Neural crest cell (in vitro differentiated cells): Measurements from ENCODE around the gene HTR1B. TPM values are rescaled to one million over a fixed set of nuclear protein-coding genes. Genes with fewer than 3 reads are reported as not detected.

Experiments
- DNase-seq: peaks from one replicate; pipeline ENCODE4 v3.0.0; 2021; ENCODE audit warnings: low read depth, mixed read lengths, low spot score
- H3K27ac Mint-ChIP-seq: one replicate; pipeline ENCODE4 v1.8.0; 2021; ENCODE audit warnings: mild to moderate bottlenecking, mixed read lengths; ENCODE audit not compliant: unreplicated experiment
- H3K27me3 Mint-ChIP-seq: 2 replicates; pipeline ENCODE4 v1.8.0; 2021; ENCODE audit warnings: low read depth, mild to moderate bottlenecking, mixed read lengths
- H3K36me3 Mint-ChIP-seq: 2 replicates; pipeline ENCODE4 v1.8.0; 2021; ENCODE audit warnings: low read depth, mild to moderate bottlenecking, mixed read lengths
- H3K4me1 Mint-ChIP-seq: 2 replicates; pipeline ENCODE4 v1.8.0; 2021; ENCODE audit warnings: mixed read lengths
- H3K4me3 Mint-ChIP-seq: one replicate; pipeline ENCODE4 v1.8.0; 2021; ENCODE audit warnings: mild to moderate bottlenecking, mixed read lengths
- H3K9me3 Mint-ChIP-seq: 2 replicates; pipeline ENCODE4 v1.8.0; 2021; ENCODE audit warnings: mixed read lengths
- CTCF ChIP-seq: fragments of 200-600 bp; sonication (generic); conservative IDR thresholded peaks from 2 replicates; pipeline ENCODE4 v1.5.0; 2021; ENCODE audit warnings: antibody characterized with exemption, mild to moderate bottlenecking
- total RNA-seq: library from RNA; stranded (reverse); gene quantifications from 2 replicates; pipeline ENCODE4 v1.2.1, GENCODE V29; 2021

HTR1B gene
- total RNA-seq, 1 donor from 2014 or later = 0.16 TPM

GRCh38 chr6:77446249-77446648 is 17.0 kb downstream of the HTR1B start:
- no peaks in the 10 kb centered on the region for H3K36me3 Mint-ChIP-seq
- no peak for DNase-seq
- H3K27me3 Mint-ChIP-seq = no peaks in the 10 kb centered on the region
- H3K4me1 Mint-ChIP-seq = no peaks in the 10 kb centered on the region
- H3K4me3 Mint-ChIP-seq = no peak overlapping the region
- no peak for TF ChIP-seq CTCF
- H3K27ac Mint-ChIP-seq = no peak overlapping the region
- H3K9me3 Mint-ChIP-seq = no peaks in the 10 kb centered on the region

- TF ChIP-seq CTCF = no peak
- H3K27me3 Mint-ChIP-seq = no peaks in the 10 kb centered on the region
Observed at GRCh38 chr6:77445214-77445613, 18.1 kb downstream of the HTR1B start.

GRCh38 chr6:77440206-77440976 is 22.9 kb downstream of the HTR1B start:
- no peaks in the 10 kb centered on the region for H3K36me3 Mint-ChIP-seq
- H3K27ac Mint-ChIP-seq = no peak overlapping the region

More at GRCh38 chr6:77445214-77445613, 18.1 kb downstream of the HTR1B start:
- DNase-seq = no peak
- no peaks in the 10 kb centered on the region for H3K9me3 Mint-ChIP-seq
- no peak overlapping the region for H3K27ac Mint-ChIP-seq
- H3K4me3 Mint-ChIP-seq = no peak overlapping the region
- H3K36me3 Mint-ChIP-seq = no peaks in the 10 kb centered on the region
- no peaks in the 10 kb centered on the region for H3K4me1 Mint-ChIP-seq

GRCh38 chr6:77433888-77434287 is 29.4 kb downstream of the HTR1B start:
- Mint-ChIP-seq H3K4me3 (no peak overlapping the region), H3K4me1 (no peaks in the 10 kb centered on the region), H3K36me3 (no peaks in the 10 kb centered on the region), H3K27me3 (no peaks in the 10 kb centered on the region), H3K9me3 (no peaks in the 10 kb centered on the region), H3K27ac (no peak overlapping the region)
- no peak for TF ChIP-seq CTCF
- no peak for DNase-seq

More at GRCh38 chr6:77440206-77440976, 22.9 kb downstream of the HTR1B start:
- TF ChIP-seq CTCF = no peak
- Mint-ChIP-seq H3K27me3 (no peaks in the 10 kb centered on the region), H3K9me3 (no peaks in the 10 kb centered on the region), H3K4me3 (no peak overlapping the region), H3K4me1 (no peaks in the 10 kb centered on the region)
- no peak for DNase-seq

- TF ChIP-seq CTCF = no peak
- Mint-ChIP-seq H3K4me3 (no peak overlapping the region), H3K36me3 (no peaks in the 10 kb centered on the region), H3K27ac (no peak overlapping the region), H3K9me3 (no peaks in the 10 kb centered on the region), H3K27me3 (no peaks in the 10 kb centered on the region), H3K4me1 (no peaks in the 10 kb centered on the region)
- DNase-seq = no peak
Observed at GRCh38 chr6:77430504-77430903, 32.8 kb downstream of the HTR1B start.
